Parathyroid adenoma (tissue), 2 donors: Measurements from ENCODE around the gene HRH3.

ENCODE experiments used
- H2AFZ ChIP-seq: fragments of 300-600 bp; sonication (generic); one replicate; pipeline ENCODE4 v1.7.0; 2017; ENCODE audit warnings: antibody characterized with exemption, mild to moderate bottlenecking
- H3K27ac ChIP-seq: fragments of 300-600 bp; sonication (generic); one replicate; pipeline ENCODE4 v1.7.0; 2017
- H3K27me3 ChIP-seq: fragments of 300-600 bp; sonication (generic); one replicate; pipeline ENCODE4 v1.7.0; 2017; ENCODE audit warnings: low read length; ENCODE audit not compliant: control insufficient read depth, insufficient read depth
- H3K36me3 ChIP-seq: fragments of 300-600 bp; sonication (generic); one replicate; pipeline ENCODE4 v1.7.0; 2017; ENCODE audit warnings: low read length; ENCODE audit not compliant: control insufficient read depth, insufficient read depth
- H3K4me1 ChIP-seq: fragments of 300-600 bp; sonication (generic); one replicate; pipeline ENCODE4 v1.7.0; 2017; ENCODE audit warnings: control low read depth
- H3K4me2 ChIP-seq: fragments of 300-600 bp; sonication (generic); one replicate; pipeline ENCODE4 v1.7.0; 2017; ENCODE audit warnings: low read length
- H3K4me3 ChIP-seq: fragments of 300-600 bp; sonication (generic); one replicate; pipeline ENCODE4 v1.7.0; 2017; ENCODE audit warnings: low read depth, low read length
- H3K79me2 ChIP-seq: fragments of 300-600 bp; sonication (generic); one replicate; pipeline ENCODE4 v1.7.0; 2017; ENCODE audit warnings: control low read depth
- H3K9ac ChIP-seq: fragments of 300-600 bp; sonication (generic); one replicate; pipeline ENCODE4 v1.7.0; 2017; ENCODE audit warnings: mild to moderate bottlenecking
- H3K9me3 ChIP-seq: fragments of 300-600 bp; sonication (generic); one replicate; pipeline ENCODE4 v1.7.0; 2017; ENCODE audit warnings: low read length; ENCODE audit not compliant: control insufficient read depth
- TF ChIP-seq, protein P1 (sequence below): fragments of 300-600 bp; sonication (generic); IDR thresholded peaks from one replicate; pipeline ENCODE4 v1.7.0; 2017; ENCODE audit warnings: antibody characterized with exemption, mild to moderate bottlenecking
- donor health status: primary hyperparathyroidism.

The HRH3 gene

DNA sequence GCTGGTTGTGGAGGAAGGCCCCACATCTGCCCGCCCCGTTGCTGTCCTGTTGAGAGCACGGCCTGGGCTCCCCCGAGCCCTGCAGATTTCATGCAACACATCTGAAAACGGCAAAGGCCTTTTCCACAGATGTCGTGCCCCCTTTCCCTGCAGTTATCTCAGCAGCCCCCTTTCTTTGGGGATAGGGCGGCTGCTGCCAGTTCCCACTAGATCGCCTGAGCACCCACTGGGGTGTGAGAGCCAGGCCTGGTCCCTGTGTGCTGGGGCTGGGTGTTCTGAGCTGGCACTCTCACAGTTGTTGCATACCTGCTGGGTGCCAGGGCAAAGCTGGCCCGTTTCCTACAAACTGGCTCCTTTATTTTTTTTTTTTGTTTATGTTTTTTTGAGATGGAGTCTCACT is 49.5 kb downstream of the HRH3 start:
- Histone ChIP-seq H3K9me3 (no peaks in the 10 kb centered on the region), H3K27ac (no peak overlapping the region), H3K4me2 (no peak overlapping the region), H3K4me1 (no peaks in the 10 kb centered on the region), H2AFZ (no peak overlapping the region), H3K4me3 (no peak overlapping the region), H3K79me2 (no peaks in the 10 kb centered on the region), H3K9ac (no peak overlapping the region), H3K36me3 (no peaks in the 10 kb centered on the region), H3K27me3 (no peaks in the 10 kb centered on the region)
- TF ChIP-seq, protein P1, sequence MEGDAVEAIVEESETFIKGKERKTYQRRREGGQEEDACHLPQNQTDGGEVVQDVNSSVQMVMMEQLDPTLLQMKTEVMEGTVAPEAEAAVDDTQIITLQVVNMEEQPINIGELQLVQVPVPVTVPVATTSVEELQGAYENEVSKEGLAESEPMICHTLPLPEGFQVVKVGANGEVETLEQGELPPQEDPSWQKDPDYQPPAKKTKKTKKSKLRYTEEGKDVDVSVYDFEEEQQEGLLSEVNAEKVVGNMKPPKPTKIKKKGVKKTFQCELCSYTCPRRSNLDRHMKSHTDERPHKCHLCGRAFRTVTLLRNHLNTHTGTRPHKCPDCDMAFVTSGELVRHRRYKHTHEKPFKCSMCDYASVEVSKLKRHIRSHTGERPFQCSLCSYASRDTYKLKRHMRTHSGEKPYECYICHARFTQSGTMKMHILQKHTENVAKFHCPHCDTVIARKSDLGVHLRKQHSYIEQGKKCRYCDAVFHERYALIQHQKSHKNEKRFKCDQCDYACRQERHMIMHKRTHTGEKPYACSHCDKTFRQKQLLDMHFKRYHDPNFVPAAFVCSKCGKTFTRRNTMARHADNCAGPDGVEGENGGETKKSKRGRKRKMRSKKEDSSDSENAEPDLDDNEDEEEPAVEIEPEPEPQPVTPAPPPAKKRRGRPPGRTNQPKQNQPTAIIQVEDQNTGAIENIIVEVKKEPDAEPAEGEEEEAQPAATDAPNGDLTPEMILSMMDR: no peak

DNA sequence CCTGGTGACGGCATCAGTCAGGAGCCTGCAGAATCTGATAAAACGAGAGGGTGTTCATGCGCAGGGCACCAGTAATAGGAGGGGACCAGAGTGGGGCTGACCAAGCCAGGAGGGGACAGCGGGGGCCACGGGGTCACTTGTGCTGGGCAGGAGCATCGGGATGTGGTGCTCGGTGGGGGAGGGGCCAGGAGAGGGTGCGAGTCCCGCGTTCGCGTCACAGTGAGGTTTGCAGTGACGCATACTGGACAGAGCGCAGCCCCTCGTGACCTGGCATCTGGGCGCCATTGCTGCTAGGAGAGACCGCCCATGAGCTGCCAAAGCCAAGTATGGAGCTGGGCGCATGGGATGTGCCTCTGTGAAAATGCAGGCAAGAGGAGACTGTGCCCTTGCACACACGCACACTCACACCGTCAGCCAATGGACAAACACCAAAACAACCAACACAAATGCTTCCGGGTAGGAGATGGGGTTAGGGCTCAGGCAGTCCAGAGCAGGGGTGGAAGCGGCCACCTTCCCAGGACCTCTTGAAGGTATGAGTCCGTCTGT is 51.1 kb downstream of the HRH3 start:
- no peaks in the 10 kb centered on the region for H3K79me2 ChIP-seq
- H3K4me3 ChIP-seq: no peak overlapping the region
- no peaks in the 10 kb centered on the region for H3K27me3 ChIP-seq
- H3K27ac ChIP-seq: no peak overlapping the region
- H3K9me3 ChIP-seq: no peaks in the 10 kb centered on the region
- TF ChIP-seq, protein P1: no peak
- H3K9ac ChIP-seq: no peak overlapping the region
- no peaks in the 10 kb centered on the region for H3K36me3 ChIP-seq
- H2AFZ ChIP-seq: no peak overlapping the region
- H3K4me2 ChIP-seq: no peak overlapping the region
- H3K4me1 ChIP-seq: no peaks in the 10 kb centered on the region

DNA sequence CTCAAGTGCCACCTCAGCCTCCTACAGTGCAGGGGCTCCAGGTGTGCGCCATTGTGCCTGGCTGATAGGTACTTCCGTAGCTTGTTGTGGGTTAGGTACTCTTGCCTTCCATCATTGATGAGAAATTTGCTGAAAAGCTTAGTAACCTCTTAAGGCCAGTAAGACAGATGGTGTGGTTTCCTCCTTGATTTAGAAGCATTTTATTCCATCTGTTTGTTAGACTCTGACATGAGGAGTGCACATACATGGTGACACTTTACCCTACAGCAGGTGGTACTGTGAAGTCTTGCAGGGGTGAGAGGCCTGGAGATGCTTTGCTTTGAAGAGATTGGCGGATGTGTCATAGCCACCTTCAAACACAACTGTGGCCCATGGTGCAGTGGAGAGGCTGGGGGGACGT is 52.0 kb downstream of the HRH3 start:
- Histone ChIP-seq H3K79me2 (no peaks in the 10 kb centered on the region), H2AFZ (no peak overlapping the region), H3K4me2 (no peak overlapping the region), H3K36me3 (no peaks in the 10 kb centered on the region), H3K9ac (no peak overlapping the region), H3K4me3 (no peak overlapping the region), H3K27ac (no peak overlapping the region), H3K27me3 (no peaks in the 10 kb centered on the region), H3K9me3 (no peaks in the 10 kb centered on the region), H3K4me1 (no peaks in the 10 kb centered on the region)
- TF ChIP-seq, protein P1: no peak

DNA sequence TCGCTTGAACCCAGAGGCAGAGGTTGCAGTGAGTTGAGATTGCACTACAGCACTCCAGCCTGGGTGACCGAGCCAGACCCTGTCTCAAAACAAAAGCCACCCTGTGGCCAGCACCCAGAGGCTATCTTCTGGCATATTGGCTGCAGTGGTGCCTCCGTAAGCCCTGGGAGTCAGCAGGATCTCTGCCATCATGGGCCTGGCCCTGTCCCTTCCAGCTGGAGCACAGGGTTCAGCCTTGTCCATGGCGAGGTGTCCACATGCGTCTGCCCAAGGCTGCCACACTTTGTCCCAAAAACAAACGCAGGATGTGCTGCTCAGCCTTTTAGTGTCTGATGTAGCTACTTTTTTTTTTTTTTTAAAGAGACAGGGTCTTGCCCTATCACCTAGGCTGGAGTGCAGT is 52.6 kb downstream of the HRH3 start:
- H3K9ac ChIP-seq: no peak overlapping the region
- no peak overlapping the region for H3K4me2 ChIP-seq
- TF ChIP-seq, protein P1: no peak
- no peaks in the 10 kb centered on the region for H3K9me3 ChIP-seq
- H2AFZ ChIP-seq: no peak overlapping the region
- H3K27ac ChIP-seq: no peak overlapping the region
- no peaks in the 10 kb centered on the region for H3K27me3 ChIP-seq
- H3K36me3 ChIP-seq: no peaks in the 10 kb centered on the region
- no peak overlapping the region for H3K4me3 ChIP-seq
- H3K4me1 ChIP-seq: no peaks in the 10 kb centered on the region
- no peaks in the 10 kb centered on the region for H3K79me2 ChIP-seq

DNA sequence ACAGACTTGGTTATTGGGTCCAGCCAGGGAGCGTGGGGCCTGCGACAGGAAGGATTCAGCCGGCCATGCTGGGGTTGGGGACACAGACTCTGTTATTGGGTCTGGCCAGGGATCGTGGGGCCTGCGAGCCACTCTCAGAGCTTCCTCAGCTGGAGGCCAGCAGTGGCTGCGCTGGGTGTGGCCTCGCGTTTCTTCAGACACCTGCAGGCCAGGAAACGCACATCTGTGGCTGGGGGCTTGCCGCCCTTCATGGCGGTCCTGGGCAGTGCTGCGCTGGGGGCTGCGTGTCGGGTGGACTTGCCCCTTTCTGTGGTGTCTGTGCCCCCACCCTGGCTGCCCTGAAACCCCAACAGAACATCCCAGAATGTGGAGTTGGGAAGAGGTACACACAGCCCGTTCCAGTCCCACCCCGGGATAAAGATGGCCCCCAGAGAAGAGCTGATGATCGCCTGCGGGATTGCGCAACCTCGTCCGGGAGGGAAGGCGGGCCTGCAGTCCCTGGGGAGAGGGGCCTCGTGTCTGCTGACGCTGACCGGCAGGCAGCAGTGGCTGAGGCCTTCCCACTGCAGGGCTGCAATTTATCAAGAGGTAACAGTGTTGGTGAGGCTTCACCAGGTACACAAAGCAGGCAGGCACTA is 54.2 kb downstream of the HRH3 start:
- Histone ChIP-seq H3K27me3 (no peaks in the 10 kb centered on the region), H3K27ac (no peak overlapping the region), H3K9me3 (no peaks in the 10 kb centered on the region), H3K9ac (no peak overlapping the region), H3K4me1 (no peaks in the 10 kb centered on the region), H3K36me3 (no peaks in the 10 kb centered on the region), H3K4me2 (no peak overlapping the region), H2AFZ (no peak overlapping the region), H3K79me2 (peaks cover 2% of the 10 kb centered on the region), H3K4me3 (no peak overlapping the region)
- TF ChIP-seq, protein P1: no peak
